Stimulated activated CD8-positive, alpha-beta memory T cell treated with anti-CD3 and anti-CD28 coated beads, Interleukin-7, amount 100 ng/mL, for 1 hour (primary cell): ENCODE data around the gene S100A14.
A peak's percentile ranks its signal among the peaks of the same experiment; 100 is the strongest.
"Not testable (repeated sequence)": the region's sequence is repeated elsewhere in the genome, so short reads cannot be mapped to it uniquely, and the experiment has no call there.

Experiments
- DNase-seq, 2 donors: peaks; one replicate each; pipeline ENCODE4 v3.0.0-alpha.2; 2020; ENCODE audit warnings: low read depth in 2 of 2

S100A14 gene

GRCh38 chr1:153616144-153616916 is at the start of gene S100A14:
S100A14 (minus strand) TSS chr1:153616325; CDS start chr1:153615858, 467 bp downstream.
- no peak for DNase-seq

GRCh38 chr1:153663211-153663610 is 47.1 kb upstream of the S100A14 start:
- DNase-seq = no peak

GRCh38 chr1:153662269-153662668 is 46.1 kb upstream of the S100A14 start:
- no peak for DNase-seq

GRCh38 chr1:153661111-153661708 is 45.1 kb upstream of the S100A14 start:
- DNase-seq = no peak

- no peak for DNase-seq
Observed at GRCh38 chr1:153659656-153660055, 43.5 kb upstream of the S100A14 start.

GRCh38 chr1:153659175-153659534 is 43.0 kb upstream of the S100A14 start:
- DNase-seq = no peak

GRCh38 chr1:153658400-153659174 is 42.5 kb upstream of the S100A14 start, which contains the start of gene SNAPIN:
SNAPIN (plus strand) TSS chr1:153658703; CDS start chr1:153658744, 41 bp downstream.
- peak; percentile 71 to 82 for DNase-seq

- no peak for DNase-seq
Observed at GRCh38 chr1:153655333-153655732, 39.2 kb upstream of the S100A14 start.

- no peak for DNase-seq
Observed at GRCh38 chr1:153652805-153653500, 36.8 kb upstream of the S100A14 start.

- no peak for DNase-seq
Observed at GRCh38 chr1:153651771-153652170, 35.6 kb upstream of the S100A14 start.

GRCh38 chr1:153649863-153650235 is 33.7 kb upstream of the S100A14 start:
- no peak for DNase-seq

- no peak for DNase-seq
Observed at GRCh38 chr1:153649137-153649862, 33.2 kb upstream of the S100A14 start.

- no peak for DNase-seq
Observed at GRCh38 chr1:153648000-153648643, 32.0 kb upstream of the S100A14 start.

- DNase-seq = no peak
Observed at GRCh38 chr1:153647346-153647714, 31.2 kb upstream of the S100A14 start.

GRCh38 chr1:153646672-153647345 is 30.7 kb upstream of the S100A14 start:
- no peak for DNase-seq

GRCh38 chr1:153643816-153644215 is 27.7 kb upstream of the S100A14 start:
- DNase-seq = no peak

GRCh38 chr1:153643100-153643499 is 27.0 kb upstream of the S100A14 start:
- DNase-seq = no peak

- DNase-seq = no peak
Observed at GRCh38 chr1:153642161-153642560, 26.0 kb upstream of the S100A14 start.

GRCh38 chr1:153640861-153641260 is 24.7 kb upstream of the S100A14 start:
- no peak for DNase-seq

- not testable (repeated sequence) for DNase-seq
Observed at GRCh38 chr1:153640213-153640612, 24.1 kb upstream of the S100A14 start.
